ENCODE measurements around the gene AKAP13.
"Not testable (repeated sequence)": the region's sequence is repeated elsewhere in the genome, so short reads cannot be mapped to it uniquely, and the experiment has no call there.

AKAP13 gene

GRCh38 chr15:85780225-85780985 lies 400.0 kb downstream of the AKAP13 start:
- DNase-seq: no peak

- DNase-seq: no peak
Observed at GRCh38 chr15:85781099-85781498, 400.7 kb downstream of the AKAP13 start.

GRCh38 chr15:85782064-85782463 lies 401.7 kb downstream of the AKAP13 start:
- no peak for DNase-seq

- DNase-seq: peak; percentile 41
Observed at GRCh38 chr15:85785887-85786780, 405.7 kb downstream of the AKAP13 start.

- DNase-seq: no peak
Observed at GRCh38 chr15:85786781-85787114, 406.3 kb downstream of the AKAP13 start.

GRCh38 chr15:85788771-85789495 lies 408.5 kb downstream of the AKAP13 start:
- no peak for DNase-seq

GRCh38 chr15:85789496-85789875 lies 409.1 kb downstream of the AKAP13 start:
- no peak for DNase-seq

- no peak for DNase-seq
Observed at GRCh38 chr15:85792102-85792731, 411.8 kb downstream of the AKAP13 start.

- peak; percentile 49 for DNase-seq
Observed at GRCh38 chr15:85792912-85793590, 412.6 kb downstream of the AKAP13 start.

GRCh38 chr15:85793641-85794597 lies 413.5 kb downstream of the AKAP13 start:
- peak; percentile 64 for DNase-seq

GRCh38 chr15:85794598-85795336 lies 414.4 kb downstream of the AKAP13 start, which contains the start of gene KLHL25:
TSS of gene KLHL25 (minus strand) at chr15:85794925. CDS start at chr15:85769810, 25,115 bp downstream.
- DNase-seq: peak; percentile 95

GRCh38 chr15:85795337-85796305 lies 415.2 kb downstream of the AKAP13 start:
- DNase-seq: no peak

- not testable (repeated sequence) for DNase-seq
Observed at GRCh38 chr15:85796371-85796770, 416.0 kb downstream of the AKAP13 start.

Measured in CD4-positive, alpha-beta T cell treated with Interleukin-17A for 4 hours (primary cell).